Limb (tissue), 2 donors: ENCODE measurements around the gene PLCL2.

Experiments
- DNase-seq, 2 donors: peaks; one replicate each; pipeline ENCODE4 v3.0.0-alpha.2; 2016; ENCODE audit errors: extremely low spot score in 2 of 2

Gene PLCL2

DNA sequence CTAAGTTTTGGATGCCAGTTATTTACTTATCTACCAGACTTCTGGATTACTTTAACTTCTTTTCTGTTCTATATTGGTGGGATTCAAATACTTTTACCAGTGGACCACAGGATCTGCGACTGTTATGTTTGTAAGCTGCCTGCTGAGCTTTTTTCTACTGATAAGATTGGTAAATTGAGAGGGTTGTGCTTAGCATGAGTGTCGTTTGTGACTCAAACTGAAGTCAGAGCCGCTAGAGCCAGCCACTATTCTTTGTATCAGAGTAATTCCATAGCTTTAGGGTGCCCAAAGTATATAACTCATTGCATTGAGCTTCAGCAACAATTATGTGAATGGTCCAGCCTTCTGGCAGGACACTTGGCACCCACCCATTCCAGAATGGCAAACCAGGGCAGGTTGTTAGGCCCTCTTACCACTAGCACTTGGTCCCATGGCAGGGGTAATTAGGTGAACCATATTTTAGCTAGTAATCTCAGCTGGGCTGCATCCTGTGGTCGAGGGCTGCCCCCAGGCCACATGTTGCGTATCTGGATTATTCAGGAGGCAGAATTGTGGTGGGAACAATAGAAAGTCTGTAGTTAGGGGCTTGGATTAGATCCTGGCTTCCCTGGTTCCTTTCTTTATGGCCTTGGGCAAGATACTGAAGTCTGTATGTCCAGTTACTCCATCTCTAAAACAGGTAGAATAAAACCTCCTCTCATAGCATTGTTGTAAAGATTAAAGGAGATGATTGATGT, 6.0 kb downstream of the PLCL2 start:
- DNase-seq = no peak

DNA sequence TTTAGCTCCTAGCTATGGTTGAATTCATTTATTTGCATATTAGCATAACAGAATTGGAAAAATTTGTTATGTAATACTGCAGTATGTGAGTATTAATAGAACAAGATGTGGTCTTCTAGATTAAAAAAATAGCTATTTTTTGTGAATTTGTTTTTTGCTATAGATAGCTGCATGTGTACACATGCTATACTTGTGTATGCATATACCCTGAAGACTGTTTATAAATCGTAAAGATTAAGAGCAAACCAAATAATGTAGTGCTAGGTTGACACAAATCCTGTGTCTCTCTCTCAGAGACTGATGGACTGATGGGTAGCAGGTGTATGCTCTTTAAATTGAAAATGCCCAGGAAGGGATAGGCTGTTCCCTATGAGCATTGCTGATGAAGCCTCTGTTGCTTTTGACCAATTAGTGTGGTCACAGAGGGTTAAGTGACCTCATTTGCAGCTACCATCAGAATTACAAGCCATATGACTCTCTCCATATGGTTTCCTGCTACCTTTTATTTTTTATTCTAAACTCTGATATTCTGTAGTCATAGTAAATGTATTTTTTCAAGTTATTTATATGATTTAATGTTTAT, 9.0 kb downstream of the PLCL2 start:
- DNase-seq = no peak

DNA sequence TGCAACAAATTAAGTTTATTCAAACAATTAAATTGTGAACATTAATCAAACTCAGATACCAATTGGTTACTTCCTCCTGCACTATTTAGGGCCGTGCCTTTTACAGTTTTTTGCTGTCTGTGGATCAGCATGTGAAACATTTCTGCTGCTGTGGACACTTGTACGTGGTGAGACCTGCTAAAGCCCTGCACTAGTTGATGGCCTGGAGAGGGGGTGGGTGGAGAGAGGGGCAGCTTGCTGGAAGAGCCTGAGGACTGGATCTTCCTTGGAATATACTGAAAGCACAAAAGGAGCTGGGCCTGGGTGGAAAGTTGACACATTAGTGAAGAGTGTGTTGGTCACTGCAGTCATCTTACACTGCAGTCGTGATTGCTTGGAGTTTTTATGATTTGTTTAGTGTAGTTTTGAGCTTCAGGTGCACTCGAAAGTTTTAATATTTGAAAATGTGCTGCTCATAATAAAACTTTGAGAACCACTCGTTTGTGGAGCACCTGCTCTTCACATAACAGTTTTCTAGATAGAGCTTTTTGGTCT, 11.4 kb downstream of the PLCL2 start:
- no peak for DNase-seq

DNA sequence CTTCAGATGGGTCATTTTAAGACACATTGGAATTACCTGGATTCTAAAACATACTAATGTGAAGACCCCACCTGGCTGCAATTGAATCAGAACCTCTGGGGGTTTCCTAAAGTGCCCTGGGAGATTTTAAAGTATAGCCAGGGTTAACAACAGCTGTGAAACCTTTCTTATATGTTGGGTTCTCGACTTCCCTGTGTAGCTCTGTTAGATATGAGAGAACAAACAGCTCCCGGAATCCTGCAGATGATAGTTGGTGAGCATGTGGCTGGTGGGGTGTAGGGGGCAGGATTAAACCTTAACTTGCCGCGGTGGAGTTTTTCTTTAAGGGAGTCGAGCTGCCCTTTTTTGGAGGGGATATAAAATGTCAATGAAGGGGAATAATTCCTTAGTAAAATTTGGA, 12.1 kb downstream of the PLCL2 start:
- no peak for DNase-seq

DNA sequence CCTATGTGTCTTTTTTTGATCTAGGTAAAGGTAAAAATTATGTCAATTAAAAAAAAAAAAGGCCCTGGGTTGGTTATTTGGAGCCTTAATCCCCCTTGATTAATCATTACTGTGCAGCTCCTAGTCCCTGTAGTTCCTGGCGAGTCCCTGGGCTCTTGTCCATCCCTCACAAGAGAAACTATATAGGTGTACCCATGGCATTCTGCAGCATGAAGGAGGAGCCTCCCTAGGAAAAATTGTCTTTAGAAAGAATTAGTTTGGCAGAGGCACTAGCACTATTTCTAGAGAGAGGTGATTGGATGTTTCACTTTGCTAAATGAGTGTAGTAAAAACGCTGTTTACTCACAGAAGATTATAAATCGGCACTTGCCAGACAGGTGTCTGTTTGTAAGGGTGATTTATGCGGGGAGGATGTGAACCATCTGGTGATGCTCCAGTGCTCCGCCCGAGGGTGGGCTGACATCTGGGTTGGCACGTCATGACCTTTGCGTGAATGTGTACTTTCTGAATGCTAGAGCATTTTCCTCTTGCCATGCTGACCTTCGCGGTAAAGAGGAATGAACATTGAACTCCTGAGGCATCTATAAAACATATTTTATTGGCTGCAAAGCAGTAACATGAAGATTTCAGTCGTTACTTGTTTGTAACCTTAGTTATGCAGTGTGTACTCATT, 12.6 kb downstream of the PLCL2 start:
- no peak for DNase-seq

DNA sequence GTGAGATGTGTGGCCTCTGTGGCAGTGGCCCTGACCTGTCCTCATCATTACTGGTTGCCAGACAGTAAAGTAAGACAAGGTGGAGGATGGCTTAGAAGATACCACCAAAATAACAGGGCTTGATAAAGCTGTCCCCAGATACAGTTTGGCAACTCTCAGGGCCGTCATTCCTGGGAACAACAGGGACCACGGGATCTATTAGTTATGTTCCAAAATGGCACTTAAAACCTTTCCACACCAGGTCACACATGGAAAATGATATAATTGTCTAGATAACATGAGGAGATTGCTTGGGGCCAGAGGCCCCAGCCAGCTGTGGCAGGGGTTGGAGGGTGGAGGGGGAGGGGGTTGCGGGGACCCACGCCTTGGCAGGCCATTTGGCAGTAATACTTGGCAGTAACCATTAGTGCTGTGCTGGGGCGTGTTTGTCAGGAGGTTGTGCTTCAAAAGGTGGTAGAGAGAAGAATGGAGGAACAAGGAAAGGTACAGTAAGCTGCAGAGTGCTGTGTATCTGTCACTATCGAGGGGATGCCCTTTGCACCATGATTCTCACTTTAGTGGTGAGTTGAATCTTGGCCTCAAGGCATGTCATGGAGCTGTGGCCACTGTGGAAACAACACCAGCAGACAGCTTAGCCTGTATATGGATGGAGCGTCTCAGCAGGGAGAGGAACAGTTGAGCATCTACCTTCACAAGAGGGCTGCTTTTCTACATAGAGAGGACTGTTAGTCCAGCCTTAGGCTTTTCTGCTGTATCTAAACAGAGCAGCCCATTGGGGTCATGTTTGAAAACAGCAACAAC, 14.0 kb downstream of the PLCL2 start:
- no peak for DNase-seq

DNA sequence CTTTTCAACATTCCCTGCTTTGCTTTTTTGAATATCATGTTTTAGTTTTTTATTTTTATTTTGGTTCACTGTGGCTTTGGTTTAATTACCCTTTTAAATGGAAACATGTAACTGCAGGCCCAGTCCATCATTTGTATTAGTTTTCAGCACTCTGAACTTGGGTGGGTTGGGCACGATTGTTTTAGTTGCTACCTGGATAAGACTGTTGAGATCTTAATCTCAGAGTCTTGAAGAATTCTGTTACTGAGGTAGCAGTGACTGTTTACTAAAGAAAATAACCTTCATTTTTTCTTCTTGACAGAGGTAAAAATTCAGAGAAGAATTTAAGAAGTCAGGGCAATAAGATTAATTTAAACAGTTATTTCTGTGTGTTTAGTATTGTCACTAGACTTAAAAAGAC, 15.2 kb downstream of the PLCL2 start:
- DNase-seq = no peak

DNA sequence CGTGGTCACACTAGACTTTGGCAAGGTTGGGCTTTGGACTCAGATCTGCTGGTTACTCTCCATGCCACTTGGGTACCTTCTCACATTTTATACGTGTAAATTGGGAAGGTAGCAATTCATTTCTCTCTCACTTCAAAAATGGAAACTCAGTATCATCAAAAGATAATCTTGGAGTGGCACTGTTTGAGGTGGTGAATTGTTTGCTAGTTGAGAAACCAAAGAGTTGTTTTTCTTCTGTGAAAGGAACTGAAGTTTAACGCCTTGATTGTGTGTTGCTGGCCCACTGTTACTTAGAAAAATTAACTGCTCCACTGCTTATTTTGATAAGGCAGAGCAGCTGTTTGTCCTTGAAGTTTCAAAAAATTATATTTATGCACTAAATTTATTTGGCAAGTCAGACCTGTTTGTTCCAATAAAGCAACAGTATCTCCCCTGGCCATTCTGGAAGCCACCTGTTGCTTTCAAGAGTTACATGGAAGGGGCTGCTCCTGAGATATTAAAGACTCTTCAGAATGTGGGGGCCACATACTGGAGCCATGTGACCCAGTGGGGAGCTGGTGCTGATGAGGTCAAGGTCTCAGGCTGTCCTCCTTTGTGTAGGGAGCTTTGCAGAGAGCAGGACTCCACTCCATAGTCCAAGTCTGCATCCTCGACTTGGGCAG, 16.2 kb downstream of the PLCL2 start:
- no peak for DNase-seq

DNA sequence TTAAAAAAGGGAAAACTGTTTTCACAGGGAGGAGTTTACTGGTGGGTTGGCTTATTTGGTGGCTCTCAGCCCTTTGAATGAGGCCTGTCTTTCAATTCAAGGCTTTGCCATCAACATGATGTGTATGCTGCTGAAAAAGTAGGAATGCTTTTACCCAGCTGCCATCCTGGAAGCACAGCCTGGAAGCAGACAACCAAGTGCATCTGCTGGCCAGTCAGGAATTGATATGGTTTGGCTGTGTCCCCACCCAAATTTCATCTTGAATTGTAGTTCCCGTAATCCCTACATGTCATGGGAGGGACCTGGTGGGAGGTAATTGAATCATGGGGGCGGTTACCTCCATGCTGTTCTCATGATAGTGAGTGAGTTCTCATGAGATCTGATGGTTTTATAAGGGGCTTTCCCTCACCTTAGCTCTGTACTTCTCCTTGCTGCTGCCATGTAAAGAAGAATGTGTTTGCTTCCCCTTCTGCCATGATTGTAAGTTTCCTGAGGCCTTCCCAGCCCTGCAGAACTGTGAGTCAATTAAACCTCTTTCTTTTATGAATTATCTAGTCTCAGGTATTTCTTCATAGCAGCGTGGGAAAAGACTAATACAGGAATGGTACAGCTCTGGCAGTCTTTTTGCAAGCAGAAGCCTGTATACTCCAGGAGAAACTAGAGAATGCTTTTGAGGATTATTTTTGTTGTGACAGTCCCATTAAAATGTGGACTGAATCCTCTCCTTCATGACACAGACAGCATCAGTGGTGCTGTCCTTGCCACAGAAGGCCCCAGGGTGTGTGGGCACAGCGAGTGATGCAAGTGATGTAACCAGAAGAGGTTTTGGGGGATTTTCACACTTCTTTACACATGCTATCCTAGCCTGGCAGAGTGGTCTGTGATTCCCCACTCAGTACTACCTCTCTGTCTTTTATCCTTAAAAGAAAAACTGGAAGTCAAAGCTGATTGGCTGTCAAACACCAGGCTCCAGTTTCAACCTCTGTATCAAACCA, 20.0 kb downstream of the PLCL2 start:
- DNase-seq = no peak

DNA sequence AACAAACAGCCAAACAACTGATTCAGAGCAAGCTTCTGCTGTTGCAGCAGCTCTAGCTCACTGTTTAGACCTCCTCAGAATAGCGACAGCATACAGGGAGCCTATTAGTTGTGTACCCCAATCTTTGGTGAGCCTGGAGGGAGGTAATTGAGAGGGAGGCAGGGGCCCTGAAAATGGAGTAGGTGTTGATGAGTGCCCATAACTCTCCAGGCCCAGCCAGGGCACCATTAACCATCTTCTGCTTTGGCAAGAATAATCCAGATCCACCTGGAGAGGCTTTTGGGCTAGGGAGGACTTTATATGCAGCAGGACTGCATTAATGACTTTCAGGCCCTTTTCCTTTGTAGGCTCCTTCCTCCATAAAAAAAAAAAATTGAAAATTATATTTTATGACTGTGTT, 20.9 kb downstream of the PLCL2 start:
- DNase-seq = no peak

DNA sequence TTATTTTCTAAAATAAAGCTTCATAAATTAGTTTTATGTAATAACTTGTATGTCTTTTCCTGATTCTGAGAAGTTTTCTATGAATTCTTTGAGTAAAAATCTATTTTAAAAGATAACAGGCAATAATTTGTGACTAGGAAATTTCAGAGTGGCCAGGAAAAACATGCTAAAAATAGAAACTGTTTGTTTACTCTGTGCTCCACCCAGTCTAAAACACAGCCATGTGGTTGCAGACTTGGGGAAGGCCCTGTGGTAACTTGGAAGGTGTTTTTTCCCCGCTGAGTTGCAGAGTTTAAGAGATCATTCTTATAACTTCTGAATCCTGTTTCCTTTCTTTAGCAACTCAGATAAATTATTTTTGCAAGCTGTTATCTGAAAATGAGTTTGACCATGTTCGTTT, 21.9 kb downstream of the PLCL2 start:
- no peak for DNase-seq

DNA sequence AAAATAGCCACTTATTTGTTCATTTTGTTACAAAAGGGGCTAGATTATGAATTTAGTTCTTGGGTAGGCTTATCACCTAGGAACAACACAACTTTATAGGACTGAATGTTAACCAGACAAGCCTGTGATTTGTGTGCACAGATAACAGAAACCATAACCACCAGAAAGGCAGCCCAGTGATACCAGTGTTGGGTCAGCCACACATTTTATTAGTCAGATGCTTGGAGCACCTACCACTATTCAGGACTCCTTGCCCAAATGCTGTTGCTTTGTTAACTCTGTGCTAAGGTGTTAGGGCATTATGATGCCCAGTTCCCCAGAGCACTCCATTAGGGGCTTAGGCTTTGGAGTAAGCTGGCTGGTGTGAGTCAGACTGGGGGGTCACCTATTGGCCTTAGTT, 22.5 kb downstream of the PLCL2 start:
- no peak for DNase-seq

DNA sequence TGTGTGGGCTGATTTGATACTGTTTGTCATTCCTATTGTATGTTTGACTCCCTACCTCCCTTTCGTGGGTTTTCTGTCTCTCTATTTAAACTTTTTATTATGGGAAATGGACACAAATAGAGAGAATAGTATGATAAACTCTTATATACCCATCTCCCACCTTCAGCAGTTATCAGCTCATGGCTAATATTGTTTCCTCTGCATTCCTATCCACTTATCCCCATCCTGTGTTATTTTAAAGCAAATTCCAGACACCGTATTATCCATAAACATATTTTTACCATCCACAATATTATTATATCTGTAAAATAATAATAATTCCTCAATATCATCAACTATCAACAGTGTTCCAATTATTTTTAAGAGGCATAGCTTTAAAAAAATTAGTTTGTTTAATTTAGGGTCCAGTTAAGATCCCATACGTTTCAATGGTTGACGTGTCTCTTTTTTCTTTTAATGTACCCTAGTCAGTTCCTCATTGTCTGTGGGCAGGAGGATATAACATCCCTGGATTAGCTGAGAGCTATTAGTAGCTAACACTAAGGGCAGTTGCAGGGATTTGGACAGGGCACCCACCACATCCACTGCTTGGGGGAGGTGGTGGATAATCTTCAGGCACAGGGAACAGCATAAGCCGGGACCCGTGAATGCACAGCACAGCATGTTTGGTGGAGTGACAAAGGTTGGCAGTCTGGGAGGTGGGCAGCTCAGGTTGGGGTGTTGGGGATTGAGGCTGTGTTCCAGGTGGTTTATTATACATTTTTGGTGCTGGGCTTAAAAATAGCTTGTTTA, 23.5 kb downstream of the PLCL2 start:
- DNase-seq = no peak

DNA sequence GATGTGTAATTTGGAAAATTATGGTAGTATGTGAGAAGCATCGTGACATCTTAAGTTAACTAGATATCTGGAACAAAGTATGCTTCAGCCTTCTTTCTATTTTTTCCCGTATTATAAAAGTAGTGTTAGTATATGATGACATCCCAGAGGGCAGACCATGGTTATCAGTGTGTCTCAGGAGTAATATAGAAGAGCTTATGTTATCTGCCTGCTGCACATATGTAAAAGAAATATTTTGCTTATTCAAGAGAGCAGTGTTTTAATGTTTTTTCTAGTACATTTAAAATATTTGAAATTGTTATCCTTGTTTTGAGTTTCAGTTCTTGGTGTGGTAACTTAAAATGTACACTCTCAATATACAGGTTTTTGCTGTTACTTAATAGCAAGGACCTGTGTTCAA, 24.1 kb downstream of the PLCL2 start:
- no peak for DNase-seq

DNA sequence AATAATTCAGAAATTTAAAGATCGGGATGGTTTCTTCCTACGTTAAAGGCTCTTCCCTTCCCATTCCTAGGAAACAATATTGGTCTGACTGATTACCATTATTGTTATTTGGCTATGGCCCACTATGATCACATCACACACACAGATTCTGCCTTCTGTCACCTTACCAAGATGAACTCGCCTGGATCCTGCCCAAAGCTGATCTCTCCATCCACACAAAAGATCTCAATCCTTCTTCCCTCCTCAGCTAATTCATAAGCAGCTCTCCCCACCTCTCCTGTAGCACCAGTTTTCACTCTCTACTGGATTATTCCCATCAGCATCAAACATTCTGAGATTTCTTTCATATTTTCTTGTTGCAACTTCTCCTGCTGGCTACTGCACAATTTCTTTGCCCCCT, 25.0 kb downstream of the PLCL2 start:
- no peak for DNase-seq

DNA sequence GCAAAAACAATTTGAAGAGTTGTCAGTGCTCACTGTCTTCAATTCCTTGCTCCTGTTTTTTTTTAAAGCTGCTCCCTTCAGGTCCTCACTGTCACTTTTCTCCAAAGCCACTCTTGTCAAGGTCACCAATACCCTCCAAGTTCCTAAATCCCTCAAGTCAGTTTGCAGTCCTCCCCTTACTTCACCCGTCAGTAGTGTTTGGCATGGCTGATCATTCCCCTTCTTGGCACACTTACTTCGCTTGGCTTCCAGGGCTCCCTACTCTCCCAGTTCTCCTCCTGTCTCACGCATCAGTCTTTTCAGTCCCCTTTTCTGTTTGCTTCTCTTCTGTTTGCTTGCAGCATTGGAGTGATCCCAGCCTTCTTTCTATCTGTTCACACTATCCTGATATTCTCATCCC, 25.5 kb downstream of the PLCL2 start:
- no peak for DNase-seq

DNA sequence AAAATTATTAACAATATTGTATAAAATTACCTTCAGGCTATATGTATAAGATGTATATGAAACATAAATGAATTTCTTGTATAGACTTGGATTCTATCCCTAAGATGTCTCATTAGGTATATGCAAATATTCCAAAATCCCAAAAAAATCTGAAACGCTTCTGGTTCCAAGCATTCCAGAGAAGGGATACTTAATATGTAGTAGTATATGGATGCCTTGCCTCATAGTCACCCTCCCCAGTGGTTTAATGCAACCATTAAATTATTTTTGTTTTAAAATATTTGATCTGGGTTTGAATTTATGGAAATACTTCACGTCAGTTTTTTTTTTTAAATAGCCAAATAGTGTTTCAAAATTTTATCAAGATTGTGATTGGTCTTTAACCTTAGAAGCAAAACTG, 27.2 kb downstream of the PLCL2 start:
- no peak for DNase-seq

DNA sequence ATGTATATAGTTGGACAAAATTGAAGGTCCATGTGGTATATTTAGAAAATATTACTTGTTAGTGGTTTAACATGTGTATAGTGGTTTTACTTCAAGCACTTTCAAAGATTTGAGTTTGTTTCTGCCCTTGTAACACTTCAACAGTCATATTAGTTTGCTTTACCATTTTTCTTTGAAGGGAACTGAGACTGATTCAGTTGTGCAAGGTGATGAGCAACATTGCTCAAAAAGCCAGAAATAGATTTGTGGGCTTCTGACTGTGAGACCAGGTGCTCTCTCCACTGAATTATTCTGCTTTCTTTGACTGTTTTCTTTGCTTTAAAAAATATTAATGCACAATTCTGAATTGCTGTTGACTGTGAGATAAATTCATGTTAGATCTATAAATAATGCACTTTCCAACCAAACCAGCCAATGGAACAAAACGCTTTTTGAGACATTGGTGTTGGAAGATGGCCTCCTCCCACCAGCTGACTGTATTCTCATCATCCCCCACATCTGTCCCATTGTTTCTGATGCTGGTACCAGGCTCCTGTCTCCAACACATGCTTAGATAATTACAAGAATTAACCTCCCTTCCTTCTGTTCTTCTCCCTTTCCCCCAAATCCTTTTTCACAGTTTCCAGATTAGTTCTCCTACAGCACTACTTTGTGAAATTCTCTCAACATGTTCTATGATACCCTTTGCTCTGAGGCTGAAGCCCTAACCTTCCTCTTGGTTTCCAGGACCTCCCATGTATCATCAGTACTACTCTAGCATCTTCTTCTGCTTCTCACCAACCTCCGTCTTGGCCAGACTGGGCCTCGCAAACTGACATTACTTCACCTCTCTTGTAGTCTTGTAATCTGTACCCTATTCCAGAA, 27.9 kb downstream of the PLCL2 start:
- DNase-seq = no peak

DNA sequence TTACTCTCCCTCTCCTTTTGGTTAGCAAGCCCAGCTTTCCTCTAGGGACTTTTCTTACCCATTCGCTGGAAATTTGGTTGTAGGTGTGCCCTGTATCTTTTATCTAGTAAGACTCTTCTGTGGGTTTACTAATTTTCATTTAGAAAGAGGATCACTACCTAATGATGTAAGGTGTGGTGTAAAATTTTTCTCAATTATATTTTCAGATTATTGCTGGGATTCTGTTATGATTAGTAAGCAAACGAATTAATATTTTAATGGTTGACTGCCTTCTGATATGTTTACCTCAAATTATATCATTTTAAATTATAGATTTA, 28.5 kb downstream of the PLCL2 start:
- no peak for DNase-seq
